Suprapubic skin (tissue), 3 donors: ENCODE results near the gene MOXD1.

Experiments used
- EP300 ChIP-seq: sonication (generic); formaldehyde crosslinking; IDR thresholded peaks from one replicate; pipeline ENCODE4 v1.6.1; 2017; ENCODE audit warnings: antibody characterized with exemption
- TF ChIP-seq, protein P1 (sequence below), 2 donors: fragments of 200-600 bp in 1 of 2; fragments of 450-650 bp in 1 of 2; sonication (generic) in 1 of 2; IDR thresholded peaks; one replicate each; pipeline ENCODE4 v1.5.1; 2016 to 2019; ENCODE audit warnings: antibody characterized with exemption in 2 of 2, mild to moderate bottlenecking in 1 of 2, moderate library complexity in 1 of 2

DNA sequence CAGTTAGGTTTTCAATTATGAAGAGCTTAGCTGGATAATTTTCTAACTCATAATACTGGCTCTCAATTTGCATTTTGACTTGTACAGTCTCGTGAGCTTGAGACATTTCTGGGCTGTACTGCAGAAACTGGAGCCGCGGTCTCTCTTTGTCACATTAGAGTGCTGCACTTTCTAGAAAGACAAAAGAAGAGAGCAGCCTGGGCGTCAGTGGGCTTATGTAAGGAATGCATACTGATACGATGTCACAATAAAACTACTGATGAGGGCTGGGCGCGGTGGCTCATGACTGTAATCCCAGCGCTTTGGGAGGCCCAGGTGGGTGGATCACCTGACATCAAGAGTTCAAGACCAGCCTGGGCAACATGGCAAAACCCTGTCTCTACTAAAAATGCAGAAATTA, 120.8 kb downstream of the MOXD1 start:
- TF ChIP-seq, protein P1, sequence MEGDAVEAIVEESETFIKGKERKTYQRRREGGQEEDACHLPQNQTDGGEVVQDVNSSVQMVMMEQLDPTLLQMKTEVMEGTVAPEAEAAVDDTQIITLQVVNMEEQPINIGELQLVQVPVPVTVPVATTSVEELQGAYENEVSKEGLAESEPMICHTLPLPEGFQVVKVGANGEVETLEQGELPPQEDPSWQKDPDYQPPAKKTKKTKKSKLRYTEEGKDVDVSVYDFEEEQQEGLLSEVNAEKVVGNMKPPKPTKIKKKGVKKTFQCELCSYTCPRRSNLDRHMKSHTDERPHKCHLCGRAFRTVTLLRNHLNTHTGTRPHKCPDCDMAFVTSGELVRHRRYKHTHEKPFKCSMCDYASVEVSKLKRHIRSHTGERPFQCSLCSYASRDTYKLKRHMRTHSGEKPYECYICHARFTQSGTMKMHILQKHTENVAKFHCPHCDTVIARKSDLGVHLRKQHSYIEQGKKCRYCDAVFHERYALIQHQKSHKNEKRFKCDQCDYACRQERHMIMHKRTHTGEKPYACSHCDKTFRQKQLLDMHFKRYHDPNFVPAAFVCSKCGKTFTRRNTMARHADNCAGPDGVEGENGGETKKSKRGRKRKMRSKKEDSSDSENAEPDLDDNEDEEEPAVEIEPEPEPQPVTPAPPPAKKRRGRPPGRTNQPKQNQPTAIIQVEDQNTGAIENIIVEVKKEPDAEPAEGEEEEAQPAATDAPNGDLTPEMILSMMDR (IDR thresholded peaks at IDR 0.05): no peak
- TF ChIP-seq EP300: no peak
